GM19395 (cell line): ENCODE data around the gene DLG2.
"Not testable (repeated sequence)": the region's sequence is repeated elsewhere in the genome, so short reads cannot be mapped to it uniquely, and the experiment has no call there.

Experiments used
- ATAC-seq: cut with Tn5 transposase; IDR thresholded peaks from one replicate; pipeline ENCODE4 v1.9.1; 2021; ENCODE audit warnings: mild to moderate bottlenecking, moderate library complexity; ENCODE audit not compliant: unreplicated experiment

The DLG2 gene

GRCh38 chr11:84333221-84333620 is 1293.9 kb downstream of the DLG2 start:
- ATAC-seq: no peak

- no peak for ATAC-seq
These were observed 1304.9 kb downstream of the DLG2 start for GRCh38 chr11:84322211-84322610.

GRCh38 chr11:84319863-84320262 is 1307.3 kb downstream of the DLG2 start:
- no peak for ATAC-seq

- ATAC-seq: no peak
These were observed 1310.1 kb downstream of the DLG2 start for GRCh38 chr11:84316866-84317555.

GRCh38 chr11:84313830-84314359 is 1313.2 kb downstream of the DLG2 start:
- no peak for ATAC-seq

- no peak for ATAC-seq
These were observed 1316.9 kb downstream of the DLG2 start for GRCh38 chr11:84310268-84310667.

GRCh38 chr11:84308491-84308890 is 1318.7 kb downstream of the DLG2 start:
- ATAC-seq: not testable (repeated sequence)

- no peak for ATAC-seq
These were observed 1327.1 kb downstream of the DLG2 start for GRCh38 chr11:84300092-84300491.

GRCh38 chr11:84297570-84297969 is 1329.6 kb downstream of the DLG2 start:
- no peak for ATAC-seq

GRCh38 chr11:84295815-84296214 is 1331.3 kb downstream of the DLG2 start:
- ATAC-seq: no peak

GRCh38 chr11:84292955-84293354 is 1334.2 kb downstream of the DLG2 start:
- no peak for ATAC-seq

GRCh38 chr11:84292006-84292405 is 1335.1 kb downstream of the DLG2 start:
- ATAC-seq: no peak

GRCh38 chr11:84290647-84291046 is 1336.5 kb downstream of the DLG2 start:
- ATAC-seq: no peak

GRCh38 chr11:84289381-84289906 is 1337.7 kb downstream of the DLG2 start:
- ATAC-seq: peak; percentile 99

- ATAC-seq: no peak
These were observed 1353.6 kb downstream of the DLG2 start for GRCh38 chr11:84273541-84273940.

GRCh38 chr11:84270466-84270865 is 1356.7 kb downstream of the DLG2 start:
- ATAC-seq: no peak

- no peak for ATAC-seq
These were observed 1363.1 kb downstream of the DLG2 start for GRCh38 chr11:84264066-84264465.

- ATAC-seq: no peak
These were observed 1365.4 kb downstream of the DLG2 start for GRCh38 chr11:84261707-84262106.

GRCh38 chr11:84260862-84261261 is 1366.3 kb downstream of the DLG2 start:
- no peak for ATAC-seq

- ATAC-seq: no peak
These were observed 1370.5 kb downstream of the DLG2 start for GRCh38 chr11:84256618-84257017.

GRCh38 chr11:84255483-84255882 is 1371.7 kb downstream of the DLG2 start:
- ATAC-seq: no peak

GRCh38 chr11:84250834-84251613 is 1376.1 kb downstream of the DLG2 start:
- no peak for ATAC-seq
